Nephron (organoid): ENCODE data around the gene GRID2IP.

Experiments
- H3K27ac Mint-ChIP-seq, 3 experiments: 2 replicates each; pipeline ENCODE4 v1.8.0; 2020; ENCODE audit warnings: mixed read lengths in 3 of 3, mild to moderate bottlenecking in 2 of 3, moderate library complexity in 1 of 3
- H3K27me3 Mint-ChIP-seq: 2 replicates; pipeline ENCODE4 v1.8.0; 2021; ENCODE audit warnings: low read depth, mild to moderate bottlenecking, moderate library complexity, mixed read lengths
- H3K36me3 Mint-ChIP-seq: 2 replicates; pipeline ENCODE4 v1.8.0; 2020; ENCODE audit warnings: low read depth, mixed read lengths
- H3K4me1 Mint-ChIP-seq: 2 replicates; pipeline ENCODE4 v1.8.0; 2020; ENCODE audit warnings: mixed read lengths
- H3K4me3 Mint-ChIP-seq, 3 experiments: 2 replicates each; pipeline ENCODE4 v1.8.0; 2020; ENCODE audit warnings: mild to moderate bottlenecking in 3 of 3, mixed read lengths in 3 of 3, moderate library complexity in 2 of 3
- H3K9me3 Mint-ChIP-seq: 2 replicates; pipeline ENCODE4 v1.8.0; 2020; ENCODE audit warnings: mixed read lengths
- TF ChIP-seq, protein P1 (sequence below), 3 experiments: fragments of 200-600 bp; sonication (generic); IDR thresholded peaks; one replicate each; pipeline ENCODE4 v1.5.0; 2021; ENCODE audit warnings: antibody characterized with exemption in 3 of 3; ENCODE audit not compliant: unreplicated experiment in 3 of 3

GRID2IP gene

DNA sequence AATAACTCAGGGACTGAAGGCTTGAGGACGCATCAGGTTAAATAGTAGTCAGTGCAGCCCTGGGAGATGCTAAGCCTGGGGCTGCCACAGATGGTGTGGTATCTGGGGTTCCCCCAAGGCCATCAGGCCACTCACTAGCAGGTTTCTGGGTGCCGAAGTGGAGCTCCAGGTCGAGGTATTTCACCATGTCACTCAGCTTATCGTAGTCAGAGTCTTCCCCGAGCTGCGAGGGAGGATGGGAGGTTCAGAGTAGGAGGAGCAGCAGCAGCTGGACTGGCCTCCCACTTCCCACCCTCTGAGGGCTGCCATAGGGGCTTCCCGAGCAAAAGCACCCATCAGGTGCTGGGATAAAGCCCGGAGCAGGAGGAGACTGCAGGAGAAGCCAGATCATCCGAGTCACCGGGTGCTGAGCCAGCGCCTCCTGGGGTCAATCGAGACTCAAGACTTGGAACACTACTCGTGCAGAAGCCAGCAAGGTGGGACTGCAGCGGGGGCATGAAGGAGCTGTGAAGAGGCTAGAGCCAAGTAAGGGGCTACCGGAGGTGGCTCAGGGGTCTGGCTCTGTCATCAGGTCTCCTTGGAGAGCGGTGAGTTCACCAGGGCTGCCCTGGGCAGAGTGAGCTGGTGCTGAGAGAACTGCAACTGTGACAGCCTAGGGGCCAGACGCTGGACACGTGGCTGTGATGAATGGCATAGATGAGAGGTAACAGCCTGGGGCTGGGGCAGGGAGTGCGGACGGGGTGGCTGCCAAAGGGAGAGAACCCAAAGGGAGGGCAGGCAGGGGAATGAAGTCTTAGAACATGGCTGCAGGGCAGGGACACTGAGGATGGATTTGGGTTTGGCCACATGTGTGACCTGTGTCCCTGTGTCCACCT lies 45.3 kb downstream of the GRID2IP start:
- no peaks in the 10 kb centered on the region for H3K36me3 Mint-ChIP-seq

DNA sequence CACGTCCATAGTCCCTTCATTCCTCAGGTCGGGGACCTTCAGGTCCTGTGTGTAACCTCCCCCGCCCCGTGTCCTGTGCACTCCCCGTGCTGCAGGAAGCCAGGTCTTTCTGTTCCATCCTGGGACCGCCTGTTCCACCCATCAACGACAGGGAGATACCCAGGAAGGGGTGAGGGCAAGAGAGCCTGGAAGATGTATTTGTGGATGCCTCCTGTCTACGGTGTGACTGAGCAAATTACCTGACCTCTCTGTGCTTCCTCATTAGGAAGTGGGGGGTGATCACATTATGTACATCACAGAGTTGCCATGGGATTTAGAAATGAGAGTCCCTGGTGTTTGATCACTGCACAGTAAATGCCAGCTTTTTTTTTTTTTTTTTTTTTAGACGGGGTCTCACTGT lies 46.3 kb downstream of the GRID2IP start:
- Mint-ChIP-seq H3K4me3 (peak overlapping the region; percentile 88 to 91 (median 89)), H3K27ac (no peak overlapping the region), H3K9me3 (no peaks in the 10 kb centered on the region), H3K27me3 (peaks cover 42% of the 10 kb centered on the region), H3K36me3 (no peaks in the 10 kb centered on the region), H3K4me1 (no peaks in the 10 kb centered on the region)
- TF ChIP-seq, protein P1, sequence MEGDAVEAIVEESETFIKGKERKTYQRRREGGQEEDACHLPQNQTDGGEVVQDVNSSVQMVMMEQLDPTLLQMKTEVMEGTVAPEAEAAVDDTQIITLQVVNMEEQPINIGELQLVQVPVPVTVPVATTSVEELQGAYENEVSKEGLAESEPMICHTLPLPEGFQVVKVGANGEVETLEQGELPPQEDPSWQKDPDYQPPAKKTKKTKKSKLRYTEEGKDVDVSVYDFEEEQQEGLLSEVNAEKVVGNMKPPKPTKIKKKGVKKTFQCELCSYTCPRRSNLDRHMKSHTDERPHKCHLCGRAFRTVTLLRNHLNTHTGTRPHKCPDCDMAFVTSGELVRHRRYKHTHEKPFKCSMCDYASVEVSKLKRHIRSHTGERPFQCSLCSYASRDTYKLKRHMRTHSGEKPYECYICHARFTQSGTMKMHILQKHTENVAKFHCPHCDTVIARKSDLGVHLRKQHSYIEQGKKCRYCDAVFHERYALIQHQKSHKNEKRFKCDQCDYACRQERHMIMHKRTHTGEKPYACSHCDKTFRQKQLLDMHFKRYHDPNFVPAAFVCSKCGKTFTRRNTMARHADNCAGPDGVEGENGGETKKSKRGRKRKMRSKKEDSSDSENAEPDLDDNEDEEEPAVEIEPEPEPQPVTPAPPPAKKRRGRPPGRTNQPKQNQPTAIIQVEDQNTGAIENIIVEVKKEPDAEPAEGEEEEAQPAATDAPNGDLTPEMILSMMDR (IDR thresholded peaks at IDR 0.05; ENCODE audit: unreplicated experiment in 3 of 3): no peak

More for the DNA sequence above, 45.3 kb downstream of the GRID2IP start:
- Mint-ChIP-seq H3K9me3 (no peaks in the 10 kb centered on the region), H3K27ac (no peak overlapping the region), H3K4me3 (peak overlapping the region; percentile 42 to 57 (median 44)), H3K4me1 (no peaks in the 10 kb centered on the region), H3K27me3 (peaks cover 36% of the 10 kb centered on the region)
- TF ChIP-seq, protein P1 (IDR thresholded peaks at IDR 0.05; ENCODE audit: unreplicated experiment in 3 of 3): no peak

DNA sequence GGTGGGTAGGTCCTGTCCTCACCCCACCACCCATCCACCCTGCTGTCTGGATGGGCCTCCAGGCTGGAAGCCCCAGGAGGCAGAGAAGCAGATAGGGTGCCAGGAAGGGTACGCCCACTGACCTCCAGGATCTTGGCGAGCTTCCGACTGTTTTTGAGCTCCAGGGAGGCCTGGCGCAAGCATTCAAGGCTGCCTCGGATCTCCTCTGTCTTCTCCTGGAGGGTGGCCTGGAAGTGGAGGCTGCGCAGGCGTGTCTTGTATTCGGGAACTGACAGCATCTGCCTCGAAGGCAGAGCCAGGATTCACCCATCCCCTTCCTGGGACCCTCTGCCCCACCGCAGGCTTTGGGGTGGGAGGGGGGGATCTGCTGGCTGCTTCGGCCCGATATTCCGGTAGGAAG lies 48.4 kb downstream of the GRID2IP start:
- Mint-ChIP-seq H3K4me1 (no peaks in the 10 kb centered on the region), H3K27ac (no peak overlapping the region), H3K36me3 (no peaks in the 10 kb centered on the region), H3K4me3 (peak overlapping the region in 2 of 3 experiments; percentile 19 to 21), H3K27me3 (peaks cover 42% of the 10 kb centered on the region), H3K9me3 (no peaks in the 10 kb centered on the region)
- TF ChIP-seq, protein P1 (IDR thresholded peaks at IDR 0.05; ENCODE audit: unreplicated experiment in 3 of 3): no peak

DNA sequence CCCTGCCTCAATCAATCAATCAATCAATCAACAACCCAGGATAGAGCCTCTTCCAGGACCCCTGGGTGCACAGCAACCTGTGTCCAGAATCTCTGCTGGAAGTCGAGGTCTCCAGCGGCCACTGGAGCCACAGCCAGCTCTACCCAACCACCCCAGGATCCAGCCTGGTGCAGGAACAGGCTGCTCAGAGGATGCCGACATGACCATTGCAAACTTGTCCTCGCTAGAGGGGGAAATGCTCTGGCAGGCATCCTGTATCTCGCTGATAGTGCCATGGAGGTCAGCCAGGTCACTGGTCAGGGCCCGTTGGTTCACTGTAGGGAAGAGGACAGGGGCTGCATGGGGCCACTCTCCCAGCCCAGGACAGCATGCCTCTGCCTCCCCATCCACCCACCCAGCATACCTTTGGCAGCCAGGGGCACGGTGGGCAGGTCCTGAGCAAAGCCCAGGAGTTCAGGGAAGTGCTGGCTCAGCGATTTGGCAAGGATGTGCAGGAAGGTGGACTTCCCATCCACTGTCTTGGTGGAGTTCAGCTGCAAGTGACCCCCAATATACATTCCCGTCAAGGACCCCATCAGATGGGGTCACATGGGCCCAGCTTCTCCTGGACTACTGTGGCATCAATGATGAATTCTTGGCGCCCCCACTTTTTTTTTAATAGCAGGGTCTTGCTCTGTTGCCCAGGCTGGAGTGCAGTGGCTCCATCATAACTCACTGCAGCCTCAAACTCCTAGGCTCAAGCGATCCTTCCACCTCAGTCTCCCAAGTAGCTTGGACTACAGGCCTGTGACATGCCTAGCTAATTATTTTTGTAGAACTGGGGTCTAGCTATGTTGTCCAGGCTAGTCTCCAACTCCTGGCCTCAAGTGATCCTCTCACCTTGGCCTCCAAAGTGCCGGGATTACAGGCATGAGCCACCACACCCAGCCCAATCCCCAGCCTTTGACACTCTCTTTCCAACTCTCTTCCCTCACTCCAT lies 49.4 kb downstream of the GRID2IP start:
- H3K36me3 Mint-ChIP-seq: no peaks in the 10 kb centered on the region
- no peak overlapping the region for H3K27ac Mint-ChIP-seq
- H3K4me3 Mint-ChIP-seq: no peak overlapping the region
- H3K27me3 Mint-ChIP-seq: peaks cover 35% of the 10 kb centered on the region
- TF ChIP-seq, protein P1 (IDR thresholded peaks at IDR 0.05; ENCODE audit: unreplicated experiment in 3 of 3): no peak
- H3K4me1 Mint-ChIP-seq: no peaks in the 10 kb centered on the region
- H3K9me3 Mint-ChIP-seq: no peaks in the 10 kb centered on the region

DNA sequence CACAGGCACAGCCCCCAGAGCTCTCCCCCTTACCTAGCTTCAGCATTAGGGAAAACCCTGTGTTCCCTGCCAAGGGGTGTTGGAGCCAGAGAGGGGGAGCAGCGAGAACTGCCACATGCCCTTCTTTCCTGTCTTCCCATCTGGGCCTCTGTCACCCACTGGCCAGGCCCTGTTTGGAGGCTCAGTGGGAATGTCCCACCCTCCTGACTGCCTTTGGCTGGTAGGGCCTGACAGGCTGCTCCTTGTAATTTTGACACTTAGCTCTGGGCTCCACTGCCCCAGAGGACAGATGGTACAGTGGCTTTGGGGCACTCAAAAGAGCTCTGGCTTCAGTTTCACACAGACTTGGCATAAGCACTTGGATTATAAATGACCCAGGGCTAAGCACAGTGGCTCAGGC lies 50.6 kb downstream of the GRID2IP start:
- H3K27ac Mint-ChIP-seq: no peak overlapping the region
- TF ChIP-seq, protein P1 (IDR thresholded peaks at IDR 0.05; ENCODE audit: unreplicated experiment in 3 of 3): no peak
- no peaks in the 10 kb centered on the region for H3K36me3 Mint-ChIP-seq
- peak overlapping the region in 2 of 3 experiments; percentile 34 to 37 for H3K4me3 Mint-ChIP-seq
- peaks cover 27% of the 10 kb centered on the region for H3K27me3 Mint-ChIP-seq
- no peaks in the 10 kb centered on the region for H3K4me1 Mint-ChIP-seq
- no peaks in the 10 kb centered on the region for H3K9me3 Mint-ChIP-seq
